PC-9 (cell line): Measurements from ENCODE around the gene SUGP2. TPM values are rescaled to one million over a fixed set of nuclear protein-coding genes. Genes with fewer than 3 reads are reported as not detected.

Experiments
- BruUV-seq: library from RNA; stranded (reverse); fragments of 400-500 nt; replicated peaks from 2 replicates; lab custom pipeline; 2021; lab: Mats Ljungman, UMichigan
- CTCF ChIA-PET: fragments of 300-600 bp; sonication (Branson Sonifier 250); formaldehyde crosslinking; loops from one replicate; lab custom pipeline; 2022; ENCODE audit warnings: antibody characterized with exemption; lab: Charles Lee
- POLR2A ChIA-PET: fragments of 300-600 bp; sonication (Branson Sonifier 250); formaldehyde crosslinking; loops from one replicate; lab custom pipeline; 2022; ENCODE audit warnings: antibody characterized with exemption; ENCODE audit not compliant: unreplicated experiment; lab: Charles Lee
- DNase-seq, 2 experiments: peaks; one replicate each; pipeline versions ENCODE4 v3.0.0 to v3.0.0-alpha.2; 2015 to 2022; ENCODE audit warnings: mixed read lengths in 1 of 2
- H2AFZ ChIP-seq: fragments of 200-600 bp; sonication (generic); 2 replicates; pipeline ENCODE4 v1.8.1; 2017; ENCODE audit warnings: antibody characterized with exemption
- H3F3A ChIP-seq: fragments of 200-600 bp; sonication (generic); 2 replicates; pipeline ENCODE4 v1.8.1; 2017; ENCODE audit warnings: antibody characterized with exemption, mild to moderate bottlenecking, low read depth; ENCODE audit not compliant: insufficient read depth
- H3K27ac ChIP-seq: fragments of 200-600 bp; sonication (generic); 2 replicates; pipeline ENCODE4 v1.6.1; 2016; ENCODE audit warnings: mixed run types
- H3K27me3 ChIP-seq: fragments of 200-600 bp; sonication (generic); 2 replicates; pipeline ENCODE4 v1.6.1; 2016; ENCODE audit warnings: low read depth, mixed run types; ENCODE audit not compliant: insufficient read depth
- H3K36me3 ChIP-seq: fragments of 200-600 bp; sonication (generic); 2 replicates; pipeline ENCODE4 v1.6.1; 2016; ENCODE audit warnings: low read depth, mixed run types
- H3K4me1 ChIP-seq: fragments of 200-600 bp; sonication (generic); replicated peaks from 2 replicates; pipeline ENCODE4 v1.6.1; 2016; ENCODE audit warnings: mixed run types; ENCODE audit not compliant: insufficient read depth
- H3K4me2 ChIP-seq: fragments of 200-600 bp; sonication (generic); 2 replicates; pipeline ENCODE4 v1.6.1; 2017; ENCODE audit warnings: mixed run types
- H3K4me3 ChIP-seq: fragments of 200-600 bp; sonication (generic); 2 replicates; pipeline ENCODE4 v1.6.1; 2016; ENCODE audit warnings: mixed run types
- H3K79me2 ChIP-seq: fragments of 200-600 bp; sonication (generic); 2 replicates; pipeline ENCODE4 v1.6.1; 2017; ENCODE audit warnings: low read depth, mixed run types
- H3K9me2 ChIP-seq: fragments of 200-600 bp; sonication (generic); 2 replicates; pipeline ENCODE4 v1.8.1; 2017; ENCODE audit warnings: mild to moderate bottlenecking; ENCODE audit not compliant: insufficient read depth
- H3K9me3 ChIP-seq: fragments of 200-600 bp; sonication (generic); 2 replicates; pipeline ENCODE4 v1.8.1; 2016; ENCODE audit warnings: low read depth; ENCODE audit not compliant: insufficient read depth
- H4K20me1 ChIP-seq: fragments of 200-600 bp; sonication (generic); 2 replicates; pipeline ENCODE4 v1.8.1; 2017; ENCODE audit not compliant: insufficient read depth
- EZH2 ChIP-seq: fragments of 200-600 bp; sonication (generic); IDR thresholded peaks from 2 replicates; pipeline ENCODE4 v1.8.0; 2017; ENCODE audit warnings: antibody characterized with exemption, low read depth
- intact Hi-C: fragments of 100-400 bp; cut with micrococcal nuclease; formaldehyde crosslinking; loops from one replicate; pipeline ENCODE4 v1.10.0; 2022; ENCODE audit not compliant: unreplicated experiment
- total RNA-seq: library from RNA; stranded (reverse); gene quantifications from 2 replicates; pipeline ENCODE4 v1.2.3, GENCODE V29; 2021
- TF ChIP-seq, protein P1 (sequence below): fragments of 200-600 bp; sonication (generic); conservative IDR thresholded peaks from 2 replicates; pipeline ENCODE4 v1.6.1; 2017; ENCODE audit warnings: mixed run types, antibody characterized with exemption, mild to moderate bottlenecking, moderate library complexity

The SUGP2 gene
- total RNA-seq, 1 experiment from 2014 or later = 73.1 TPM

DNA sequence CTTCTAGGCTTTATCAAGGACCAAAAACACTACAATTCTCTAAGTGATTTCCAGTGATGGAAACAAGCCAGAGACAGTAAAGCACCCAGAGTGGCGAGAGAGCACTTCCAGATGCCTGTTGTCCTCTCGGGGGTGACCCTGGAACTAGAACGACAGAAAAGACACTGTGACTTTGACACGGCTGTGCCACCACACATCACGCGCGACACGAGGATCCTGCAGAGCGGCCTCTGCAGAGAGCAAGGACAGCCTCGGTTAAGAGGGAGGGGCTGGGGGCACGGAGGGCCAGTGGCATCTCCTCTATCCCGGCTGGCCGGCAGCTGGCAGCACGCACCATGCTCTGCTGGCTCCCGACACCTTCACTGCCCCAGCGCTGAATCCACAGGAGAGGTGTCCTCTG is 42.3 kb downstream of the SUGP2 start:
- ChIA-PET POLR2A (no interaction called here), CTCF (interaction anchor here (0.7 kb wide), 1 partner anchor 405 kb away, joined by 3 read pairs; no protein-coding TSS in a partner anchor)
- Histone ChIP-seq H3K4me3 (no peak overlapping the region), H3K9me2 (no peaks in the 10 kb centered on the region), H3K9me3 (no peaks in the 10 kb centered on the region), H3F3A (peaks cover 27% of the 10 kb centered on the region; the same call in 1 of the 2 replicates), H2AFZ (no peak overlapping the region), H3K36me3 (peaks cover 14% of the 10 kb centered on the region; the same call in 1 of the 2 replicates), H3K4me2 (no peak overlapping the region), H3K4me1 (no peaks in the 10 kb centered on the region), H3K79me2 (no peaks in the 10 kb centered on the region), H4K20me1 (no peaks in the 10 kb centered on the region), H3K27ac (no peak overlapping the region), H3K27me3 (no peaks in the 10 kb centered on the region)
- BruUV-seq = no TSS peak
- no peak for TF ChIP-seq EZH2
- TF ChIP-seq, protein P1, sequence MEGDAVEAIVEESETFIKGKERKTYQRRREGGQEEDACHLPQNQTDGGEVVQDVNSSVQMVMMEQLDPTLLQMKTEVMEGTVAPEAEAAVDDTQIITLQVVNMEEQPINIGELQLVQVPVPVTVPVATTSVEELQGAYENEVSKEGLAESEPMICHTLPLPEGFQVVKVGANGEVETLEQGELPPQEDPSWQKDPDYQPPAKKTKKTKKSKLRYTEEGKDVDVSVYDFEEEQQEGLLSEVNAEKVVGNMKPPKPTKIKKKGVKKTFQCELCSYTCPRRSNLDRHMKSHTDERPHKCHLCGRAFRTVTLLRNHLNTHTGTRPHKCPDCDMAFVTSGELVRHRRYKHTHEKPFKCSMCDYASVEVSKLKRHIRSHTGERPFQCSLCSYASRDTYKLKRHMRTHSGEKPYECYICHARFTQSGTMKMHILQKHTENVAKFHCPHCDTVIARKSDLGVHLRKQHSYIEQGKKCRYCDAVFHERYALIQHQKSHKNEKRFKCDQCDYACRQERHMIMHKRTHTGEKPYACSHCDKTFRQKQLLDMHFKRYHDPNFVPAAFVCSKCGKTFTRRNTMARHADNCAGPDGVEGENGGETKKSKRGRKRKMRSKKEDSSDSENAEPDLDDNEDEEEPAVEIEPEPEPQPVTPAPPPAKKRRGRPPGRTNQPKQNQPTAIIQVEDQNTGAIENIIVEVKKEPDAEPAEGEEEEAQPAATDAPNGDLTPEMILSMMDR = no peak
- intact Hi-C loops = no loop called here
- no peak for DNase-seq

DNA sequence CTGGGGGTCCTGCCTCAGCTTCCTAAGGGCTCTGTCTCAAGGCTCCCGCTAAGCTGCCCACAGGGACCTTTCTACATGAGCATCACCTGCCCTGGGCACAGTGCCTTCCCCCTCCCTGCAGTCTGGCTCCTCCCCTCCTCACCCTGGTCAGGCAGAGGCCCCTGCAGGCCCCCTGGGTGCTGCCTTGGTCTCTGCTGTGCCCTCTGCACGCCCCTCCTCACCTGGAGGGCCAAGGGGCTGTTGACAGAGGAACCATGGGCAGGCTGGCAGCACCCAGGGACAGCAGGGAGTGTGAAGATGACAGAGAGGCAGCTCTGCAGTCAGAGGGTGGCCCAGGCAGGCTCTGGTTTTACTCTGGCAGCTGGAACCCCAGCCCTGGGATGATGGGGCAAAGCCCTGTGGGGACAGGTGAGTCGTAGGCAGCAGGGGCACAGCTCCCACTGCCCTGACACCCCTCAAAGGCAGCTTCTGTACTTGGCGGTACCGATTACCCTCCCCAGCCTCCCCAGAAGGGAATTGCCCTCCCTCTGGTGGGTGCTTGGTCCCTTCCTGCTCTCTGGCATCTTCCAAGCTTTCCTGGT is 43.1 kb downstream of the SUGP2 start:
- peaks cover 14% of the 10 kb centered on the region; the same call in 1 of the 2 replicates for H3K36me3 ChIP-seq
- CTCF ChIA-PET = no interaction called here

DNA sequence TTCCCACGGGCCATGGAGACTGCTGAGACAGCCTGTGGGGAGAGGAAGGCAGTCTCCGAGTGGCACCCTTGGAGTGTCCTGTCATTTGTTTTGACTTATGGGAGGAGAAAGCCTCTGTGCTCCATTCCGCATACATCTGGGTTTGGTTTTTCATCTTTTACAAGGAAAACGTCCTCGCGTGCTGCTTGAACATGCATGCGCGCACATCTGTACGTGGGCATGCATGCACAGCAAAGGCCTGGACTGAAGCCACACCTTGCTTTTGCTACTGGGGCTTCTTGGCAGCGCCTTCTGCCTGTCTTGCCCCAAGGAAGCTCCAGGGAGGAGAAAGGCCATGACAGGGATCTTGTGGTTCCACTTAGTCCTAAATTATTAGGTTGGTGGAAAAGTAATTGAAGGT is 44.0 kb downstream of the SUGP2 start:
- Histone ChIP-seq H3K79me2 (no peaks in the 10 kb centered on the region), H3K9me2 (no peaks in the 10 kb centered on the region), H3K4me3 (no peak overlapping the region), H3K4me2 (no peak overlapping the region), H3K27ac (no peak overlapping the region), H3F3A (peaks cover 31% of the 10 kb centered on the region; the same call in 1 of the 2 replicates), H3K4me1 (no peaks in the 10 kb centered on the region), H3K9me3 (no peaks in the 10 kb centered on the region), H2AFZ (no peak overlapping the region), H3K36me3 (peaks cover 13% of the 10 kb centered on the region; the same call in 1 of the 2 replicates), H4K20me1 (no peaks in the 10 kb centered on the region), H3K27me3 (no peaks in the 10 kb centered on the region)
- no peak for TF ChIP-seq EZH2
- TF ChIP-seq, protein P1 = no peak
- ChIA-PET CTCF (no interaction called here), POLR2A (no interaction called here)
- intact Hi-C loops = loop anchor here (10.0 kb wide), 1 partner anchor 535 kb away; no protein-coding TSS in a partner anchor
- DNase-seq = no peak
- no TSS peak for BruUV-seq

More for the DNA sequence above, 43.1 kb downstream of the SUGP2 start:
- no TSS peak for BruUV-seq
- Histone ChIP-seq H3K27me3 (no peaks in the 10 kb centered on the region), H3K9me3 (no peaks in the 10 kb centered on the region), H3K4me3 (no peak overlapping the region), H2AFZ (no peak overlapping the region), H3K79me2 (no peaks in the 10 kb centered on the region), H3K4me1 (no peaks in the 10 kb centered on the region), H3K27ac (no peak overlapping the region), H3F3A (peaks cover 28% of the 10 kb centered on the region; the same call in 1 of the 2 replicates), H4K20me1 (no peaks in the 10 kb centered on the region), H3K4me2 (no peak overlapping the region), H3K9me2 (no peaks in the 10 kb centered on the region)
- no peak for TF ChIP-seq EZH2
- DNase-seq = no peak
- intact Hi-C loops = no loop called here
- POLR2A ChIA-PET = no interaction called here
